Gastrocnemius medialis (tissue), 4 donors: ENCODE data around the gene PBRM1. TPM values are rescaled to one million over a fixed set of nuclear protein-coding genes. Genes with fewer than 3 reads are reported as not detected.

Experiments used
- ATAC-seq, 2 donors: fragments of 150-250 bp; one replicate each; pipeline ENCODE4 v1.9.1; 2016
- DNase-seq, 2 donors: peaks; one replicate each; pipeline ENCODE4 v3.0.0-alpha.2; 2019
- H3K27ac ChIP-seq, 4 donors: fragments of 200-600 bp; sonication (generic); 1 replicate in 1 of 4; 2 replicates in 3 of 4; pipeline ENCODE4 v1.5.1; 2016 to 2018; ENCODE audit warnings: mild to moderate bottlenecking in 2 of 4, moderate library complexity in 1 of 4
- H3K27me3 ChIP-seq, 3 donors: fragments of 200-600 bp; sonication (generic) in 2 of 3; 1 replicate in 1 of 3; 2 replicates in 2 of 3; pipeline versions ENCODE4 v1.5.1 to v1.6.0; 2016 to 2019; ENCODE audit warnings: mild to moderate bottlenecking in 1 of 3, moderate library complexity in 1 of 3
- H3K36me3 ChIP-seq, 2 donors: fragments of 200-600 bp; sonication (generic) in 1 of 2; one replicate each; pipeline ENCODE4 v1.5.1; 2017 to 2018
- H3K4me1 ChIP-seq, 2 donors: fragments of 200-600 bp; sonication (generic) in 1 of 2; one replicate each; pipeline ENCODE4 v1.5.1; 2016 to 2017; ENCODE audit warnings: mild to moderate bottlenecking in 2 of 2
- H3K4me3 ChIP-seq, 4 donors: fragments of 200-600 bp; sonication (generic) in 3 of 4; 1 replicate in 1 of 4; 2 replicates in 3 of 4; pipeline ENCODE4 v1.5.1; 2016 to 2019; ENCODE audit warnings: mild to moderate bottlenecking in 2 of 4
- H3K9me3 ChIP-seq, 3 donors: fragments of 200-600 bp; sonication (generic) in 2 of 3; 1 replicate in 1 of 3; 2 replicates in 2 of 3; pipeline ENCODE4 v1.5.1; 2016 to 2019
- CTCF ChIP-seq, 5 experiments: fragments of 450-650 bp in 3 of 5; fragments of 200-600 bp in 2 of 5; sonication (generic) in 2 of 5; IDR thresholded peaks in 4 of 5; conservative IDR thresholded peaks in 1 of 5; 1 replicate in 4 of 5; 2 replicates in 1 of 5; pipeline ENCODE4 v1.5.1; 2016 to 2019; ENCODE audit warnings: antibody characterized with exemption in 5 of 5, mild to moderate bottlenecking in 3 of 5, moderate library complexity in 3 of 5
- POLR2A ChIP-seq, 2 donors: fragments of 450-650 bp; IDR thresholded peaks; one replicate each; pipeline ENCODE4 v1.6.1; 2017; ENCODE audit warnings: antibody characterized with exemption in 2 of 2, mild to moderate bottlenecking in 2 of 2, moderate library complexity in 2 of 2
- in situ Hi-C, 4 donors: fragments of 200-750 bp; cut with MboI; loops; one replicate each; pipeline versions ENCODE4 v1.15.0 to v1.8.0; 2017; ENCODE audit warnings: low sequenced_read_pairs in 4 of 4
- intact Hi-C: fragments of 100-400 bp; cut with DNase I; formaldehyde crosslinking; loops from one replicate; pipeline ENCODE4 v1.15.1; 2023; ENCODE audit warnings: low total_unique reads
- total RNA-seq, 4 donors: library from RNA; depleted of rRNA; stranded (reverse); fragments of >200 nt; gene quantifications; one replicate each; pipeline versions ENCODE4 v1.1.0 to v1.2.3, GENCODE V29; 2016

PBRM1 gene
- total RNA-seq, 4 donors from 2014 or later, result 22.9 to 45.2 (median 27.5) TPM

DNA sequence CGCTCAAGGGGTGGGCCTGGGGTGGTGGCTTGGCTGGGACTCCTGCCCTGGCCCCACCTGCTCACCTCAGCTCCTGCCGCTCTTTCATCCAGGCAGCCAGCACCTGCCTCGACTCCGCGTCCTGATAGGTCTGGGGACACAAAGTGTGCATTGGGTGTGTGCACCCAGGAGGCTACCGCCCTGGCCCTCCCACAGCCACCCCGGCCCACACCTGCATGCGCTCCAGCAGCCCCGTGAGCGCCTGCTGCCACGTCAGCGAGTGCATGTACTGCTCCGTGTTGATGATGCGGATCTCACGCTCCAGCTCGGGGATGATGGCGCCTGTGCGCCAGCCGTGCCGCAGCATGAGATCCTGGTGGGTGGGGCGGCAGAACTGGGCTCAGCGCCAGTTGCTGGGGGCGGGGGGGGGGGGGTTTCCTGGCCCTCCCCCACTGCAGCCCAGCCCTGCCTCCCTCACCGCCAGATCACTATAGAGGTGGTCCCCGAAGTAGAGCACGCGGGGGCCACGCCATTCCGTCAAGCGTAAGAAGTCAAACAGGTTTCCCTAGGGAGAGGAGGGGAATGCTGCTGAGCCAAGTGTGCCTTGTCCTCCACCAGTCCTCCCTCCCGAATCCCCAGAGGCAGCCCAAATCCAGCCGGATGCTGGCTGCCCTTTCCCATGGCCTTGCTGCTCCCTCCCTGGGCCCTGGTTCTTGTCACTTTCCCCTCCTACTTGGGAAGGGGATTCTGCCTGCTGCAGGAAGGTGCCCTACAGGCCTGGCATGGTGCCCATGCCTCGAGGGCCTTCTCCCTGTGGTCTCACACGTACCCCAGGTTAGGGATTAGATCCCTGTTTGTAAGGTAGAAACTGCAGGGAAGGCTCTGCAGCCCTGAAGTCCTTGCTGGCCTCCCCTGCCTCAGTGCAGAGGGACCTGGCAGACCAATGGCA lies 160.7 kb downstream of the PBRM1 start:
- no peaks in the 10 kb centered on the region for H3K27me3 ChIP-seq
- intact Hi-C loops, result no loop called here
- no peak for TF ChIP-seq CTCF (IDR thresholded peaks at IDR 0.05 in 4 of 5, conservative IDR thresholded peaks at IDR 0.05 in 1 of 5)
- TF ChIP-seq POLR2A (IDR thresholded peaks at IDR 0.05), result no peak
- DNase-seq (no peak), ATAC-seq (peak; percentile 18 to 31)
- in situ Hi-C loops, result no loop called here
- H3K4me1 ChIP-seq, result peaks cover 14 to 16% of the 10 kb centered on the region in 2 donors
- no peak overlapping the region for H3K4me3 ChIP-seq
- peak overlapping the region; percentile 61 to 80 (median 70) for H3K27ac ChIP-seq
- no peaks in the 10 kb centered on the region for H3K36me3 ChIP-seq
- no peaks in the 10 kb centered on the region for H3K9me3 ChIP-seq

DNA sequence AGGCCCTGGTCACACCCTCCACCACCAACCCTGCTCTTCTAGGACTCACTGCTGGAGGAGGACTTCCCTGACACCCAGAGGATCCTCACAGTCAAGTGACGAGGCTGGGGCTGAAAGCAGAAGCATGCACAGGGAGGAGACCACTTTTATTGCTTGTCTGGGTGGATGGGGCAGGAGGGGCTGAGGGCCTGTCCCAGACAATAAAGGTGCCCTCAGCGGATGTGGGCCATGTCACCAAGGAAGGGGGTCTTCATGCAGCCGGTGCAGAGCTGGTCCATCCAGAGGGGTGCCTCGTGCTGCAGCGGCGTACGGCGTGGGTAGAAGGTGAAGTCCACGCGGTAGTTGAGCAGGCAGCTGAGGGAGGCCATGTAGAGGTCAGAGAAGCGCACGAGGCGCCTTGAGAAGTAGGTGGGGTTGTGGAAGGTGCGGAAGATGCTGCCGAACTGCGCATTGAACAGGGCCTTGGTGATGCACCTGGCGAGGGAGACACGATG lies 161.4 kb downstream of the PBRM1 start:
- intact Hi-C loops, result no loop called here
- in situ Hi-C loops, result no loop called here
- H3K4me1 ChIP-seq, result peaks cover 6 to 9% of the 10 kb centered on the region in 2 donors
- H3K9me3 ChIP-seq, result no peaks in the 10 kb centered on the region
- TF ChIP-seq CTCF (IDR thresholded peaks at IDR 0.05 in 4 of 5, conservative IDR thresholded peaks at IDR 0.05 in 1 of 5), result no peak
- peak overlapping the region; percentile 33 to 80 (median 70) for H3K27ac ChIP-seq
- no peaks in the 10 kb centered on the region for H3K36me3 ChIP-seq
- no peak for ATAC-seq
- no peaks in the 10 kb centered on the region for H3K27me3 ChIP-seq
- no peak for DNase-seq
- H3K4me3 ChIP-seq, result no peak overlapping the region

DNA sequence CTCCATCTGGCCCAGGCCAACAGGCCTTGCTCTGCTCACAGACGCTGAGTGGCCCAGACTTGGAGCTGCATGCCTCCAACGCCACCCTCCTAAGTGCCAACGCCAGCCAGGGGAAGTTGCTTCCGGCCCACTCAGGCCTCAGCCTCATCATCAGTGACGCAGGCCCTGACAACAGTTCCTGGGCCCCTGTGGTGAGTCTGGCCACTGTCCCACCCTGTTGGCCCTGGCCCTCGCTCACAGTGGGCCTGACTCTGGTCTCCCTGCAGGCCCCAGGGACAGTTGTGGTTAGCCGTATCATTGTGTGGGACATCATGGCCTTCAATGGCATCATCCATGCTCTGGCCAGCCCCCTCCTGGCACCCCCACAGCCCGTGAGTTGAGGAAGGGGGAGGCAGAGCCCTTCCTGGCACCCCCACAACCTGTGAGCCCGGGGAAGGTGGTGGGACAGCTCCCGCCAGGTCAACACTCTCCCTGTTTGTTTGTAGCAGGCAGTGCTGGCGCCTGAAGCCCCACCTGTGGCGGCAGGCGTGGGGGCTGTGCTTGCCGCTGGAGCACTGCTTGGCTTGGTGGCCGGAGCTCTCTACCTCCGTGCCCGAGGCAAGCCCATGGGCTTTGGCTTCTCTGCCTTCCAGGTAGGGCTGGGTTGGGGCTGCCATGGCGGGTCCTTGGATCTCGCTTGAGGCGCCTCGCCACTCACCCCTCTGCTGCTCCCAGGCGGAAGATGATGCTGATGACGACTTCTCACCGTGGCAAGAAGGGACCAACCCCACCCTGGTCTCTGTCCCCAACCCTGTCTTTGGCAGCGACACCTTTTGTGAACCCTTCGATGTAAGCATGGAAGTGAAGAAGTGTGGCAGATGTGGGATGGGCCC lies 162.1 kb downstream of the PBRM1 start:
- in situ Hi-C loops, result no loop called here
- intact Hi-C loops, result no loop called here
- Histone ChIP-seq H3K36me3 (no peaks in the 10 kb centered on the region), H3K27ac (peak overlapping the region; percentile 33 to 80 (median 70)), H3K27me3 (no peaks in the 10 kb centered on the region), H3K9me3 (no peaks in the 10 kb centered on the region), H3K4me1 (peaks cover 4 to 7% of the 10 kb centered on the region in 2 donors), H3K4me3 (no peak overlapping the region)
- DNase-seq (no peak), ATAC-seq (no peak)
- TF ChIP-seq POLR2A (IDR thresholded peaks at IDR 0.05) (no peak), CTCF (IDR thresholded peaks at IDR 0.05 in 4 of 5, conservative IDR thresholded peaks at IDR 0.05 in 1 of 5) (no peak)

GRCh38 chr3:52522651-52523251 lies 163.0 kb downstream of the PBRM1 start:
- no peak for DNase-seq

More at GRCh38 chr3:52522651-52523251, 163.0 kb downstream of the PBRM1 start:
- Histone ChIP-seq H3K4me3 (no peak overlapping the region), H3K36me3 (no peaks in the 10 kb centered on the region), H3K27ac (no peak overlapping the region), H3K4me1 (peaks cover 4 to 7% of the 10 kb centered on the region in 2 donors), H3K9me3 (no peaks in the 10 kb centered on the region), H3K27me3 (no peaks in the 10 kb centered on the region)
- intact Hi-C loops, result no loop called here
- ATAC-seq, result no peak
- TF ChIP-seq CTCF (IDR thresholded peaks at IDR 0.05 in 4 of 5, conservative IDR thresholded peaks at IDR 0.05 in 1 of 5) (no peak), POLR2A (IDR thresholded peaks at IDR 0.05) (no peak)
- in situ Hi-C loops, result no loop called here
